HCT116 (cell line): ENCODE measurements around the gene KIF1A. TPM values are rescaled to one million over a fixed set of nuclear protein-coding genes. Genes with fewer than 3 reads are reported as not detected.
A peak's percentile ranks its signal among the peaks of the same experiment; 100 is the strongest.

ENCODE experiments used
- ATAC-seq: fragments of 200-7000 bp; cut with Tn5 transposase; 2 replicates; pipeline ENCODE4 v1.9.1; 2020; ENCODE audit warnings: mild to moderate bottlenecking, moderate library complexity
- BruUV-seq: library from RNA; stranded (reverse); fragments of 400-500 nt; replicated peaks from 2 replicates; lab custom pipeline; 2021; lab: Mats Ljungman, UMichigan
- CTCF ChIA-PET: fragments of 300-600 bp; sonication (Branson Sonifier 250); formaldehyde crosslinking; loops from one replicate; lab custom pipeline; 2021; ENCODE audit warnings: antibody characterized with exemption; lab: Charles Lee
- POLR2A ChIA-PET: fragments of 300-600, 350-600 bp; sonication (Branson Sonifier 250); formaldehyde crosslinking; loops from one replicate; lab custom pipeline; 2021; ENCODE audit warnings: antibody characterized with exemption; lab: Charles Lee
- RAD21 ChIA-PET, 2 experiments: fragments of 300-600 bp; sonication (Branson Sonifier 250); formaldehyde crosslinking; loops; one replicate each; lab custom pipeline; 2023; ENCODE audit warnings: low total read pairs in 2 of 2; ENCODE audit not compliant: uncharacterized antibody in 2 of 2, unreplicated experiment in 2 of 2, low non-redundant PET in 1 of 2; lab: Charles Lee
- DNase-seq: peaks from one replicate; pipeline ENCODE4 v3.0.0-alpha.2; 2010; ENCODE audit warnings: low read depth, low spot score
- H2AFZ ChIP-seq: fragments of 200-600 bp; shearing (Covaris generic), sonication (generic); 2 replicates; pipeline ENCODE4 v1.6.1; 2017; ENCODE audit warnings: low read depth, mixed run types, mixed read lengths, antibody characterized with exemption, low read length; ENCODE audit not compliant: poor library complexity, severe bottlenecking
- H3K27ac ChIP-seq: 2 replicates; pipeline ENCODE4 v1.5.1; 2012; ENCODE audit warnings: low read depth, low read length
- H3K27me3 ChIP-seq: fragments of 200-600 bp; sonication (generic); 2 replicates; pipeline ENCODE4 v1.6.1; 2016; ENCODE audit warnings: mixed run types, low read length, mixed read lengths; ENCODE audit not compliant: insufficient read depth
- H3K36me3 ChIP-seq, 2 experiments: fragments of 200-500 bp in 1 of 2; fragments of 200-600 bp in 1 of 2; sonication (Bioruptor generic) in 1 of 2; sonication (generic) in 1 of 2; 2 replicates each; pipeline versions ENCODE4 v1.5.1 to v1.6.1; 2014 to 2016; ENCODE audit warnings: low read length in 2 of 2, inconsistent platforms in 1 of 2, mixed read lengths in 1 of 2, mixed run types in 1 of 2; ENCODE audit not compliant: insufficient read depth in 2 of 2, control insufficient read depth in 1 of 2
- H3K4me1 ChIP-seq, 2 experiments: fragments of 200-600 bp in 1 of 2; sonication (generic) in 1 of 2; 2 replicates each; pipeline versions ENCODE4 v1.5.1 to v1.6.1; 2012 to 2017; ENCODE audit warnings: low read length in 2 of 2, inconsistent platforms in 1 of 2, mild to moderate bottlenecking in 1 of 2, mixed read lengths in 1 of 2, mixed run types in 1 of 2, moderate library complexity in 1 of 2; ENCODE audit not compliant: insufficient read depth in 2 of 2, control insufficient read depth in 1 of 2
- H3K4me2 ChIP-seq: fragments of 200-600 bp; sonication (generic); 2 replicates; pipeline ENCODE4 v1.6.1; 2017; ENCODE audit warnings: mixed run types, low read length, mixed read lengths
- H3K4me3 ChIP-seq, 2 experiments: fragments of 200-600 bp in 1 of 2; sonication (generic) in 1 of 2; replicated peaks in 1 of 2; 2 replicates each; pipeline ENCODE4 v1.5.1; 2011 to 2016; ENCODE audit warnings: low read length in 2 of 2, control low read depth in 1 of 2, low read depth in 1 of 2, mild to moderate bottlenecking in 1 of 2, mixed read lengths in 1 of 2, mixed run types in 1 of 2
- H3K79me2 ChIP-seq: fragments of 200-600 bp; sonication (generic); 2 replicates; pipeline ENCODE4 v1.6.1; 2017; ENCODE audit warnings: mild to moderate bottlenecking, mixed run types, low read length, moderate library complexity, mixed read lengths; ENCODE audit not compliant: insufficient read depth
- H3K9ac ChIP-seq: fragments of 200-600 bp; sonication (generic); 2 replicates; pipeline ENCODE4 v1.6.1; 2016; ENCODE audit warnings: low read length, mixed read lengths
- H3K9me2 ChIP-seq: fragments of 200-600 bp; sonication (generic), shearing (Covaris generic); 2 replicates; pipeline ENCODE4 v1.6.1; 2017; ENCODE audit warnings: mixed run types, mild to moderate bottlenecking, moderate library complexity; ENCODE audit not compliant: insufficient read depth
- H3K9me3 ChIP-seq, 2 experiments: fragments of 200-500 bp in 1 of 2; fragments of 200-600 bp in 1 of 2; sonication (Bioruptor generic) in 1 of 2; sonication (generic) in 1 of 2; 2 replicates each; pipeline ENCODE4 v1.6.1; 2014 to 2017; ENCODE audit warnings: low read length in 2 of 2, mixed read lengths in 2 of 2, inconsistent platforms in 1 of 2, low read depth in 1 of 2, mild to moderate bottlenecking in 1 of 2, mixed run types in 1 of 2, moderate library complexity in 1 of 2; ENCODE audit not compliant: control insufficient read depth in 1 of 2, insufficient read depth in 1 of 2
- H4K20me1 ChIP-seq: fragments of 200-600 bp; sonication (generic), shearing (Covaris generic); 2 replicates; pipeline ENCODE4 v1.6.1; 2017; ENCODE audit warnings: mixed run types, mild to moderate bottlenecking, moderate library complexity; ENCODE audit not compliant: insufficient read depth
- CBX3 ChIP-seq: IDR thresholded peaks from 2 replicates; pipeline ENCODE4 v1.6.1; 2012; ENCODE audit warnings: low read depth
- CEBPB ChIP-seq: IDR thresholded peaks from 2 replicates; pipeline ENCODE4 v1.6.1; 2012; ENCODE audit warnings: low read depth
- EGR1 ChIP-seq: IDR thresholded peaks from 2 replicates; pipeline ENCODE4 v1.6.1; 2012; ENCODE audit warnings: low read depth
- ELF1 ChIP-seq: IDR thresholded peaks from 2 replicates; pipeline ENCODE4 v1.6.1; 2012; ENCODE audit warnings: low read depth, borderline replicate concordance
- EZH2 ChIP-seq: fragments of 200-600 bp; sonication (generic); IDR thresholded peaks from 2 replicates; pipeline ENCODE4 v1.6.1; 2017; ENCODE audit warnings: antibody characterized with exemption, mixed run types
- EZH2phosphoT487 ChIP-seq: fragments of 200-600 bp; IDR thresholded peaks from 2 replicates; pipeline ENCODE4 v1.6.1; 2018; ENCODE audit warnings: antibody characterized with exemption, borderline replicate concordance
- FOSL1 ChIP-seq: IDR thresholded peaks from 2 replicates; pipeline ENCODE4 v1.6.1; 2012; ENCODE audit warnings: low read depth
- MAX ChIP-seq: IDR thresholded peaks from 2 replicates; pipeline ENCODE4 v1.6.1; 2012
- POLR2A ChIP-seq: IDR thresholded peaks from 2 replicates; pipeline ENCODE4 v1.7.0; 2011; ENCODE audit warnings: borderline replicate concordance; ENCODE audit not compliant: insufficient read depth, insufficient read length; ENCODE audit errors: extremely low read depth
- POLR2AphosphoS5 ChIP-seq: IDR thresholded peaks from 2 replicates; pipeline ENCODE4 v1.6.1; 2011; ENCODE audit warnings: mild to moderate bottlenecking, low read depth, low read length, moderate library complexity
- RAD21 ChIP-seq: IDR thresholded peaks from 2 replicates; pipeline ENCODE4 v1.6.1; 2012; ENCODE audit warnings: low read depth, mild to moderate bottlenecking
- SIN3A ChIP-seq: IDR thresholded peaks from 2 replicates; pipeline ENCODE4 v1.6.1; 2012; ENCODE audit warnings: low read depth
- SP1 ChIP-seq: IDR thresholded peaks from 2 replicates; pipeline ENCODE4 v1.6.1; 2012; ENCODE audit warnings: low read depth
- SRF ChIP-seq: IDR thresholded peaks from 2 replicates; pipeline ENCODE4 v1.6.1; 2012; ENCODE audit warnings: low read depth
- TCF7L2 ChIP-seq: IDR thresholded peaks from 2 replicates; pipeline ENCODE4 v1.7.0; 2011; ENCODE audit warnings: borderline replicate concordance, inconsistent platforms; ENCODE audit not compliant: insufficient read depth, insufficient read length; ENCODE audit errors: extremely low read depth
- ZFX ChIP-seq: fragments of 450-650 bp; IDR thresholded peaks from 2 replicates; pipeline ENCODE4 v1.6.1; 2017
- ZNF274 ChIP-seq: fragments of 200-500 bp; sonication (Bioruptor generic); IDR thresholded peaks from 2 replicates; pipeline ENCODE4 v1.6.1; 2014; ENCODE audit warnings: mild to moderate bottlenecking, low read depth, low read length, inconsistent platforms
- intact Hi-C: fragments of 100-400 bp; cut with micrococcal nuclease; formaldehyde crosslinking; loops from 2 replicates; pipeline ENCODE4 v1.10.0; 2022
- total RNA-seq: library from RNA; stranded (reverse); gene quantifications from one replicate; pipeline ENCODE4 v1.2.1, GENCODE V29; 2021; ENCODE audit not compliant: unreplicated experiment

Gene KIF1A
- total RNA-seq, 1 experiment from 2014 or later, result 0.27 TPM

- no peaks in the 10 kb centered on the region for H3K9me3 ChIP-seq
- POLR2A ChIA-PET, result no interaction called here
- ATAC-seq (no peak), DNase-seq (no peak)
- intact Hi-C loops, result no loop called here
- no peaks in the 10 kb centered on the region for H3K27me3 ChIP-seq
- H3K27ac ChIP-seq, result no peak overlapping the region
- BruUV-seq, result no TSS peak
- CTCF ChIA-PET, result no interaction called here
- no peak overlapping the region for H3K4me3 ChIP-seq
- H2AFZ ChIP-seq, result no peak overlapping the region
- H3K4me1 ChIP-seq, result peaks cover 5 to 13% of the 10 kb centered on the region in 2 experiments; a peak in 3 of 4 replicates
- no peaks in the 10 kb centered on the region for H3K9me2 ChIP-seq
- no peaks in the 10 kb centered on the region for H3K36me3 ChIP-seq
- no peak overlapping the region for H3K9ac ChIP-seq
- TF ChIP-seq ELF1 (no peak), POLR2A (no peak), CEBPB (no peak), TCF7L2 (no peak), FOSL1 (no peak), MAX (no peak), SRF (no peak), ZNF274 (no peak), EZH2 (no peak)
- RAD21 ChIA-PET, result no interaction called here
- no peak overlapping the region for H3K4me2 ChIP-seq
- no peaks in the 10 kb centered on the region for H3K79me2 ChIP-seq
- no peaks in the 10 kb centered on the region for H4K20me1 ChIP-seq
Measured at GRCh38 chr2:240760576-240761246, 59.3 kb downstream of the KIF1A start.

GRCh38 chr2:240760121-240760520, 59.9 kb downstream of the KIF1A start:
- Histone ChIP-seq H2AFZ (no peak overlapping the region), H3K4me3 (no peak overlapping the region), H3K9ac (no peak overlapping the region), H3K27me3 (no peaks in the 10 kb centered on the region), H3K4me1 (peaks cover 5 to 13% of the 10 kb centered on the region in 2 experiments; a peak in 3 of 4 replicates), H4K20me1 (no peaks in the 10 kb centered on the region), H3K4me2 (no peak overlapping the region), H3K9me2 (no peaks in the 10 kb centered on the region)
- RAD21 ChIA-PET, result no interaction called here
- peak; percentile 15; the same call in 1 of the 2 replicates for ATAC-seq
- intact Hi-C loops, result no loop called here
- no peak for DNase-seq
- POLR2A ChIA-PET, result no interaction called here
- TF ChIP-seq CBX3, result no peak
- no peak for TF ChIP-seq FOSL1
- no peak for TF ChIP-seq ZNF274
- no peak for TF ChIP-seq ZFX
- TF ChIP-seq POLR2AphosphoS5, result no peak
- TF ChIP-seq EZH2phosphoT487, result no peak
- TF ChIP-seq SRF, result no peak
- TF ChIP-seq ELF1, result no peak
- TF ChIP-seq EGR1, result no peak
- TF ChIP-seq POLR2A, result no peak
- no peak for TF ChIP-seq SIN3A
- TF ChIP-seq SP1, result no peak
- no peak for TF ChIP-seq CEBPB
- no peak for TF ChIP-seq TCF7L2
- no peak for TF ChIP-seq EZH2
- TF ChIP-seq RAD21, result no peak
- TF ChIP-seq, all 23 proteins: peak for 0
- Histone ChIP-seq H3K79me2 (no peaks in the 10 kb centered on the region), H3K27ac (no peak overlapping the region), H3K36me3 (no peaks in the 10 kb centered on the region), H3K9me3 (no peaks in the 10 kb centered on the region)
- BruUV-seq, result no TSS peak
- CTCF ChIA-PET, result interaction anchor here (1.0 kb wide), 1 partner anchor 81 kb away, joined by 4 read pairs; no protein-coding TSS in a partner anchor
